ENCODE measurements around the gene IYD. TPM values are rescaled to one million over a fixed set of nuclear protein-coding genes. Genes with fewer than 3 reads are reported as not detected.

Gene IYD
- total and polyA plus RNA-seq, 2 experiments from 2014 or later: not detected

DNA sequence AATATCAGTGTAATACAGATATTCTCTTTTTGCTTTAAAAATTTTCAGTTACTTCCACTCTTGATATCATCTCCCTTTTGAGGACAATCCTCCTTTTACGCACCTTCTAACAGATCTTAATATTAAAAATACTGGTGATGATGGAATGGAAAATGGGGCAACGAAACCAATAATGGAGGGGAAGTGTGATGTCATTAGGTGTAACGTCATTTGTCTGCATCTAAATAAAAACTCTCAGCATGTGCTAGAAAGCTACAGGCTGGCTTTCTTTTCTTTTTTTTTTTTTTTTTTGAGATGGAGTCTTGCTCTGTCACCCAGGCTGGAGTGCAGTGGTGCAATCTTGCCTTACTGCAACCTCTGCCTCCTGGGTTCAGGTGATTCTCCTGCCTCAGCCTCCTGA lies 66.5 kb downstream of the IYD start:
- Histone ChIP-seq H3K79me2 (ENCODE audit: insufficient read depth) (no peaks in the 10 kb centered on the region), H3K9me2 (ENCODE audit: insufficient read depth) (no peaks in the 10 kb centered on the region), H3K9ac (no peak overlapping the region), H3F3A (ENCODE audit: insufficient read depth) (no peaks in the 10 kb centered on the region), H3K4me3 (no peak overlapping the region), H2AFZ (no peak overlapping the region), H4K20me1 (ENCODE audit: insufficient read depth) (no peaks in the 10 kb centered on the region), H3K36me3 (ENCODE audit: low read depth) (no peaks in the 10 kb centered on the region), H3K4me1 (ENCODE audit: insufficient read depth) (no peaks in the 10 kb centered on the region), H3K27me3 (replicated peaks; ENCODE audit: insufficient read depth) (no peaks in the 10 kb centered on the region), H3K27ac (no peak overlapping the region), H3K9me3 (ENCODE audit: low read depth) (no peaks in the 10 kb centered on the region), H3K4me2 (ENCODE audit: unreplicated experiment) (no peak overlapping the region)
- DNase-seq: no peak
- 45 to 48% methylated on average over 3 of the region's 3 CpGs for WGBS, 2 experiments (ENCODE audit: low coverage in 1 of 2, low lambda C conversion rate in 2 of 2, missing lambda C conversion rate in 2 of 2)
- in situ Hi-C loops (cut with MboI): no loop called here
- TF ChIP-seq EZH2phosphoT487 (IDR thresholded peaks at IDR 0.05; ENCODE audit: insufficient read depth, low read depth): no peak
- TF ChIP-seq EZH2 (IDR thresholded peaks at IDR 0.05; ENCODE audit: insufficient read depth, poor library complexity, severe bottlenecking): no peak

DNA sequence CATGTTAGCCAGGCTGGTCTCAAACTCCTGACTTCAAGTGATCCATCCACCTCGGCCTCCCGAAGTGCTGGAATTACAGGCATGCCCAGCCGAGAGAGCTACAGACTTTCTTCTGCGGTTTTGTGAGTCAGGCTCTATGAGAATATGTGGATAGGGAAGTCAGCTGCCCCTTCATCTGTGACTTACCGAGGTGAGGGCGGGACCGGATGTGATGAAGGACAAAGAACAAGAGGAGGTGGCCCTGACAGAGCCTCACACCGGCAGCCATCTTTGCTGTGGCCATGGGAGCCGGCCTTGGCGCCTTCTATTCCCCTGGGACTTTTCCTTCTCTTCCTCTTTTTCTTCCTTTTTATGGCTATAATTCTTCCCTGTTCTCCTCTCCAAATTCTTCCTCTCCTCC lies 67.0 kb downstream of the IYD start:
- Histone ChIP-seq H3K79me2 (ENCODE audit: insufficient read depth) (no peaks in the 10 kb centered on the region), H3F3A (ENCODE audit: insufficient read depth) (no peaks in the 10 kb centered on the region), H3K27me3 (replicated peaks; ENCODE audit: insufficient read depth) (no peaks in the 10 kb centered on the region), H3K4me3 (no peak overlapping the region), H3K36me3 (ENCODE audit: low read depth) (no peaks in the 10 kb centered on the region), H3K9me2 (ENCODE audit: insufficient read depth) (no peaks in the 10 kb centered on the region), H3K9ac (no peak overlapping the region), H3K4me2 (ENCODE audit: unreplicated experiment) (no peak overlapping the region), H3K27ac (no peak overlapping the region), H2AFZ (no peak overlapping the region), H3K9me3 (ENCODE audit: low read depth) (no peaks in the 10 kb centered on the region), H3K4me1 (ENCODE audit: insufficient read depth) (no peaks in the 10 kb centered on the region), H4K20me1 (ENCODE audit: insufficient read depth) (no peaks in the 10 kb centered on the region)
- DNase-seq: no peak
- in situ Hi-C loops (cut with MboI): no loop called here
- no peak for TF ChIP-seq EZH2phosphoT487 (IDR thresholded peaks at IDR 0.05; ENCODE audit: insufficient read depth, low read depth)
- no peak for TF ChIP-seq EZH2 (IDR thresholded peaks at IDR 0.05; ENCODE audit: insufficient read depth, poor library complexity, severe bottlenecking)
- 79 to 83% methylated on average over 10 of the region's 10 CpGs for WGBS, 2 experiments (ENCODE audit: low coverage in 1 of 2, low lambda C conversion rate in 2 of 2, missing lambda C conversion rate in 2 of 2)

DNA sequence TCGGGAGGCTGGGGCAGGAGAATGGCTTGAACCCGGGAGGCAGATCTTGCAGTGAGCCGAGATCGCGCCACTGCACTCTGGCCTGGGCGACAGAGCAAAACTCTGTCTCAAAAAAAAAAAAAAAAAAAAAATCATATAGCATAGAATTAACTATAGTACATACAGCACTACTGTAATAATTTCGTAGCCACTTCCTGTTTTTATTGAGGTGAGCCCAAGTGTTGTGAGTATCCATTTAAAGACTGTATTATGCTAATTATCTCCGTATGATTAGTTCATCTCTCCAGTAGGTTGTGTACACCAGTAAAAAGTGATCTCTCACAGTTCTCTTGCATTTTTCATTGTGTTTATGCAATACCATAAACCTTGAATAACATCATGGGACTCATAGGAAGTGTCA lies 70.6 kb downstream of the IYD start:
- Histone ChIP-seq H3K27ac (no peak overlapping the region), H2AFZ (no peak overlapping the region), H3K4me2 (ENCODE audit: unreplicated experiment) (no peak overlapping the region), H3K79me2 (ENCODE audit: insufficient read depth) (no peaks in the 10 kb centered on the region), H3K9me3 (ENCODE audit: low read depth) (no peaks in the 10 kb centered on the region), H3K4me3 (no peak overlapping the region), H3F3A (ENCODE audit: insufficient read depth) (no peaks in the 10 kb centered on the region), H4K20me1 (ENCODE audit: insufficient read depth) (no peaks in the 10 kb centered on the region), H3K9ac (no peak overlapping the region), H3K9me2 (ENCODE audit: insufficient read depth) (no peaks in the 10 kb centered on the region), H3K4me1 (ENCODE audit: insufficient read depth) (no peaks in the 10 kb centered on the region), H3K27me3 (replicated peaks; ENCODE audit: insufficient read depth) (no peaks in the 10 kb centered on the region; the same call in 1 of the 2 replicates), H3K36me3 (ENCODE audit: low read depth) (no peaks in the 10 kb centered on the region)
- WGBS, 2 experiments (ENCODE audit: low coverage in 1 of 2, low lambda C conversion rate in 2 of 2, missing lambda C conversion rate in 2 of 2): 64 to 71% methylated on average over 7 to 8 of the region's 8 CpGs
- no peak for DNase-seq
- in situ Hi-C loops (cut with MboI): no loop called here
- TF ChIP-seq EZH2 (IDR thresholded peaks at IDR 0.05; ENCODE audit: insufficient read depth, poor library complexity, severe bottlenecking) (no peak), EZH2phosphoT487 (IDR thresholded peaks at IDR 0.05; ENCODE audit: insufficient read depth, low read depth) (no peak)

DNA sequence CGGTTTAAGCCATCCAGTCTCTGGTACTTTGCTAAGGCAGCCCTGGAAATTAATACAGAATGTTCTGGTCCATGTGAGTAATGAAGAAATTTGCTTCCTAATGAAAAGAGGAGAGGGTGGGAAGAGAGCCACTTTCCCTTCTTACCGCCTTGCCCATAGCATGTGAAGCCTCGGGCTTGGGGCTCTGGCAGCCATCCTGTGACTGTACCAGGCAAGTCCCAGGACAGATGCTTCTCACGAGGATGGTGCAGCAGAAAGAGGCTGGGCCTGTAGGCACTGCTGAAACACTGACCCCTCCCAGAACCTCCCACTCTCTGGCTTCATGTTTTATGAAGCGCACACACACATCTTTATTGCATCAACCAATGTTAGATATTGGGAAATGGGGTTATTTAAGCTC lies 74.8 kb downstream of the IYD start:
- Histone ChIP-seq H2AFZ (no peak overlapping the region), H3F3A (ENCODE audit: insufficient read depth) (no peaks in the 10 kb centered on the region), H3K4me3 (no peak overlapping the region), H3K27ac (no peak overlapping the region), H3K9ac (no peak overlapping the region), H3K27me3 (replicated peaks; ENCODE audit: insufficient read depth) (no peaks in the 10 kb centered on the region; the same call in 1 of the 2 replicates), H3K9me2 (ENCODE audit: insufficient read depth) (no peaks in the 10 kb centered on the region), H3K9me3 (ENCODE audit: low read depth) (no peaks in the 10 kb centered on the region), H3K79me2 (ENCODE audit: insufficient read depth) (no peaks in the 10 kb centered on the region), H3K36me3 (ENCODE audit: low read depth) (no peaks in the 10 kb centered on the region), H4K20me1 (ENCODE audit: insufficient read depth) (no peaks in the 10 kb centered on the region), H3K4me1 (ENCODE audit: insufficient read depth) (no peaks in the 10 kb centered on the region), H3K4me2 (ENCODE audit: unreplicated experiment) (no peak overlapping the region)
- TF ChIP-seq EZH2phosphoT487 (IDR thresholded peaks at IDR 0.05; ENCODE audit: insufficient read depth, low read depth) (no peak), EZH2 (IDR thresholded peaks at IDR 0.05; ENCODE audit: insufficient read depth, poor library complexity, severe bottlenecking) (no peak)
- WGBS, 2 experiments (ENCODE audit: low coverage in 1 of 2, low lambda C conversion rate in 2 of 2, missing lambda C conversion rate in 2 of 2): 2 to 5% methylated on average over 4 of the region's 5 CpGs
- peak; percentile 13 for DNase-seq
- in situ Hi-C loops (cut with MboI): no loop called here

DNA sequence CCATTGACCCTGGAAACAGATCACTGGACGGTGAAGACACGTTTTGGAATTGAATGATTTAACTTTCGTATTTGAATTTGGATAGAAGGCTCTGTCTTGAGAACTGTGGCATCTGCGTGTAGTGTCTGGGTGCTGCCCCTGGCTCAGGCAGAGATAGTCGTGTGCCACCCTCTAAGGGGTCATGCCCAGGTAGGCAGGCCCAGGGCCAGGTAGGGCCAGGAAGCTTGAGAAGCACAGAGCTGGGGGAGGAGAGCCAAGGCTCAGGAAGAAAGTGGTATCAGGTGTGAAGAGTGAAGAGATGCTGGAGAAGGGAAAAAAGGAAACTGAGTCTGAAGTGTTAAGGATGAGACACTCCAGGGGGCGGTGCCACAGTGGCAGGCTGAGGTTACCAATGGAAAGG lies 75.5 kb downstream of the IYD start:
- Histone ChIP-seq H3K4me1 (ENCODE audit: insufficient read depth) (no peaks in the 10 kb centered on the region), H3K27me3 (replicated peaks; ENCODE audit: insufficient read depth) (no peaks in the 10 kb centered on the region; the same call in 1 of the 2 replicates), H2AFZ (no peak overlapping the region), H4K20me1 (ENCODE audit: insufficient read depth) (no peaks in the 10 kb centered on the region), H3K9ac (no peak overlapping the region), H3K9me2 (ENCODE audit: insufficient read depth) (no peaks in the 10 kb centered on the region), H3F3A (ENCODE audit: insufficient read depth) (no peaks in the 10 kb centered on the region), H3K79me2 (ENCODE audit: insufficient read depth) (no peaks in the 10 kb centered on the region), H3K36me3 (ENCODE audit: low read depth) (no peaks in the 10 kb centered on the region), H3K27ac (no peak overlapping the region), H3K4me3 (no peak overlapping the region), H3K9me3 (ENCODE audit: low read depth) (no peaks in the 10 kb centered on the region), H3K4me2 (ENCODE audit: unreplicated experiment) (no peak overlapping the region)
- no peak for DNase-seq
- 4 to 14% methylated on average over 6 of the region's 6 CpGs for WGBS, 2 experiments (ENCODE audit: low coverage in 1 of 2, low lambda C conversion rate in 2 of 2, missing lambda C conversion rate in 2 of 2)
- in situ Hi-C loops (cut with MboI): no loop called here
- TF ChIP-seq EZH2 (IDR thresholded peaks at IDR 0.05; ENCODE audit: insufficient read depth, poor library complexity, severe bottlenecking) (no peak), EZH2phosphoT487 (IDR thresholded peaks at IDR 0.05; ENCODE audit: insufficient read depth, low read depth) (no peak)
